PC-3 (cell line): ENCODE measurements around the gene IER3. TPM values are rescaled to one million over a fixed set of nuclear protein-coding genes. Genes with fewer than 3 reads are reported as not detected.
"Not testable (repeated sequence)": the region's sequence is repeated elsewhere in the genome, so short reads cannot be mapped to it uniquely, and the experiment has no call there.

Experiments used
- ATAC-seq: fragments of 200-7000 bp; cut with Tn5 transposase; 2 replicates; pipeline ENCODE4 v1.9.1; 2020; ENCODE audit warnings: mild to moderate bottlenecking, moderate library complexity
- BruUV-seq: library from RNA; stranded (reverse); fragments of 400-500 nt; replicated peaks from 2 replicates; lab custom pipeline; 2021; lab: Mats Ljungman, UMichigan
- CTCF ChIA-PET: fragments of 300-600 bp; sonication (Branson Sonifier 250); formaldehyde crosslinking; loops from one replicate; lab custom pipeline; 2022; ENCODE audit warnings: antibody characterized with exemption; lab: Charles Lee
- POLR2A ChIA-PET: fragments of 300-600 bp; sonication (Branson Sonifier 250); formaldehyde crosslinking; loops from one replicate; lab custom pipeline; 2022; ENCODE audit warnings: antibody characterized with exemption; ENCODE audit not compliant: unreplicated experiment; lab: Charles Lee
- DNase-seq: peaks from one replicate; pipeline ENCODE4 v3.0.0-alpha.2; 2015
- H2AFZ ChIP-seq: fragments of 300-600 bp; sonication (generic); 2 replicates; pipeline ENCODE4 v1.6.0; 2016; ENCODE audit warnings: antibody characterized with exemption, low read length
- H3F3A ChIP-seq: fragments of 300-600 bp; sonication (generic); one replicate; pipeline ENCODE4 v1.6.0; 2017; ENCODE audit warnings: antibody characterized with exemption, low read length, control low read depth, mild to moderate bottlenecking; ENCODE audit not compliant: unreplicated experiment
- H3K27ac ChIP-seq: fragments of 300-600 bp; sonication (generic); 2 replicates; pipeline ENCODE4 v1.5.1; 2016; ENCODE audit warnings: mild to moderate bottlenecking, low read length
- H3K27me3 ChIP-seq: fragments of 300-600 bp; sonication (generic); 2 replicates; pipeline ENCODE4 v1.6.1; 2016; ENCODE audit warnings: low read length, mixed read lengths
- H3K36me3 ChIP-seq: fragments of 300-600 bp; sonication (generic); 2 replicates; pipeline ENCODE4 v1.6.1; 2016; ENCODE audit warnings: low read depth, mixed run types, low read length, mixed read lengths
- H3K4me1 ChIP-seq: fragments of 300-600 bp; sonication (generic); 2 replicates; pipeline ENCODE4 v1.5.1; 2016; ENCODE audit warnings: low read length; ENCODE audit not compliant: insufficient read depth
- H3K4me2 ChIP-seq: fragments of 300-600 bp; sonication (generic); 2 replicates; pipeline ENCODE4 v1.6.0; 2016; ENCODE audit warnings: low read length
- H3K4me3 ChIP-seq: fragments of 300-600 bp; sonication (generic); 2 replicates; pipeline ENCODE4 v1.5.1; 2016; ENCODE audit warnings: mild to moderate bottlenecking, low read length, mixed read lengths
- H3K79me2 ChIP-seq: fragments of 300-600 bp; sonication (generic); 2 replicates; pipeline ENCODE4 v1.6.1; 2017; ENCODE audit warnings: low read length, mixed read lengths
- H3K9ac ChIP-seq: fragments of 300-600 bp; sonication (generic); 2 replicates; pipeline ENCODE4 v1.6.0; 2016; ENCODE audit warnings: mild to moderate bottlenecking, low read length
- H3K9me2 ChIP-seq: fragments of 300-600 bp; sonication (generic); replicated peaks from 2 replicates; pipeline ENCODE4 v1.6.1; 2016; ENCODE audit warnings: mixed run types, low read length, mixed read lengths
- H3K9me3 ChIP-seq: fragments of 300-600 bp; sonication (generic); 2 replicates; pipeline ENCODE4 v1.6.1; 2016; ENCODE audit warnings: low read length, mixed read lengths
- H4K20me1 ChIP-seq: fragments of 300-600 bp; sonication (generic); 2 replicates; pipeline ENCODE4 v1.6.1; 2016; ENCODE audit warnings: low read length, mixed read lengths
- EZH2 ChIP-seq: fragments of 300-600 bp; sonication (generic); IDR thresholded peaks from one replicate; pipeline ENCODE4 v1.6.1; 2017; ENCODE audit warnings: antibody characterized with exemption, mild to moderate bottlenecking, low read length; ENCODE audit not compliant: unreplicated experiment
- EZH2phosphoT487 ChIP-seq: fragments of 300-600 bp; sonication (generic); IDR thresholded peaks from 2 replicates; pipeline ENCODE4 v1.6.1; 2018; ENCODE audit warnings: mild to moderate bottlenecking, antibody characterized with exemption, low read length, borderline replicate concordance
- intact Hi-C: fragments of 100-400 bp; cut with micrococcal nuclease; formaldehyde crosslinking; loops from 2 replicates; pipeline ENCODE4 v1.9.0; 2023
- total RNA-seq: library from RNA; depleted of rRNA; stranded (reverse); fragments of >200 nt; gene quantifications from 2 replicates; pipeline ENCODE4 v1.2.3, GENCODE V29; 2014
- TF ChIP-seq, protein P1 (sequence below): fragments of 300-600 bp; sonication (generic); conservative IDR thresholded peaks from 2 replicates; pipeline ENCODE4 v1.5.1; 2017; ENCODE audit warnings: antibody characterized with exemption, low read depth, mild to moderate bottlenecking, low read length

Gene IER3
- total RNA-seq, 1 experiment from 2014 or later = 1,173 TPM

DNA sequence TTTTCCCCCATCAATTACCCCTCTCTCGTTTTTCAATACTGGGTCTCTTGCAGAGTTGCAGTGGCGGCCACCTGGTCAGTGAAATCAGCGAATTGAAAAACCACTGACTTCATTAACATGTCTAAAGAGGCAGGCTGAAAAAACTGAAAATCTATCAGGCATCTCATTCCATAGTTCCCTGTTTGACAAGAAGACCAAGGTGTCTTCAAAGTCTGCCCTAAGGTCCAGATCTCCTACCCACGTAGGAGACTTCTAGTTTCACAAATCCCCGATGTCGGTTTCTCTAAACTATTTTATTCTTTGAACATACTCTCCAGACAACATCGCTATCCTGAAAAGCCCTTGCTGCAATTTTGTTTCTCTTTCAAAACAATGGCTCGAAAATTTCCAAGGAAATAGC, 25.0 kb downstream of the IER3 start:
- no peaks in the 10 kb centered on the region for H3K9me2 ChIP-seq
- intact Hi-C loops = no loop called here
- BruUV-seq = no TSS peak
- ChIA-PET CTCF (no interaction called here), POLR2A (no interaction called here)
- peaks cover 37% of the 10 kb centered on the region for H3K4me1 ChIP-seq
- H3K79me2 ChIP-seq = peaks cover 84% of the 10 kb centered on the region
- H4K20me1 ChIP-seq = peaks cover 23% of the 10 kb centered on the region
- peak overlapping the region; percentile 63 for H3K27ac ChIP-seq
- peak overlapping the region; percentile 99 for H3K9ac ChIP-seq
- H2AFZ ChIP-seq = peak overlapping the region; percentile 45
- peak overlapping the region; percentile 94 for H3K4me3 ChIP-seq
- H3K27me3 ChIP-seq = no peaks in the 10 kb centered on the region
- TF ChIP-seq EZH2 (no peak), EZH2phosphoT487 (no peak)
- TF ChIP-seq, protein P1, sequence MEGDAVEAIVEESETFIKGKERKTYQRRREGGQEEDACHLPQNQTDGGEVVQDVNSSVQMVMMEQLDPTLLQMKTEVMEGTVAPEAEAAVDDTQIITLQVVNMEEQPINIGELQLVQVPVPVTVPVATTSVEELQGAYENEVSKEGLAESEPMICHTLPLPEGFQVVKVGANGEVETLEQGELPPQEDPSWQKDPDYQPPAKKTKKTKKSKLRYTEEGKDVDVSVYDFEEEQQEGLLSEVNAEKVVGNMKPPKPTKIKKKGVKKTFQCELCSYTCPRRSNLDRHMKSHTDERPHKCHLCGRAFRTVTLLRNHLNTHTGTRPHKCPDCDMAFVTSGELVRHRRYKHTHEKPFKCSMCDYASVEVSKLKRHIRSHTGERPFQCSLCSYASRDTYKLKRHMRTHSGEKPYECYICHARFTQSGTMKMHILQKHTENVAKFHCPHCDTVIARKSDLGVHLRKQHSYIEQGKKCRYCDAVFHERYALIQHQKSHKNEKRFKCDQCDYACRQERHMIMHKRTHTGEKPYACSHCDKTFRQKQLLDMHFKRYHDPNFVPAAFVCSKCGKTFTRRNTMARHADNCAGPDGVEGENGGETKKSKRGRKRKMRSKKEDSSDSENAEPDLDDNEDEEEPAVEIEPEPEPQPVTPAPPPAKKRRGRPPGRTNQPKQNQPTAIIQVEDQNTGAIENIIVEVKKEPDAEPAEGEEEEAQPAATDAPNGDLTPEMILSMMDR = no peak
- DNase-seq (no peak), ATAC-seq (no peak)
- H3F3A ChIP-seq = peaks cover 10% of the 10 kb centered on the region
- H3K36me3 ChIP-seq = peaks cover 29% of the 10 kb centered on the region
- no peaks in the 10 kb centered on the region for H3K9me3 ChIP-seq
- peak overlapping the region; percentile 93 for H3K4me2 ChIP-seq

DNA sequence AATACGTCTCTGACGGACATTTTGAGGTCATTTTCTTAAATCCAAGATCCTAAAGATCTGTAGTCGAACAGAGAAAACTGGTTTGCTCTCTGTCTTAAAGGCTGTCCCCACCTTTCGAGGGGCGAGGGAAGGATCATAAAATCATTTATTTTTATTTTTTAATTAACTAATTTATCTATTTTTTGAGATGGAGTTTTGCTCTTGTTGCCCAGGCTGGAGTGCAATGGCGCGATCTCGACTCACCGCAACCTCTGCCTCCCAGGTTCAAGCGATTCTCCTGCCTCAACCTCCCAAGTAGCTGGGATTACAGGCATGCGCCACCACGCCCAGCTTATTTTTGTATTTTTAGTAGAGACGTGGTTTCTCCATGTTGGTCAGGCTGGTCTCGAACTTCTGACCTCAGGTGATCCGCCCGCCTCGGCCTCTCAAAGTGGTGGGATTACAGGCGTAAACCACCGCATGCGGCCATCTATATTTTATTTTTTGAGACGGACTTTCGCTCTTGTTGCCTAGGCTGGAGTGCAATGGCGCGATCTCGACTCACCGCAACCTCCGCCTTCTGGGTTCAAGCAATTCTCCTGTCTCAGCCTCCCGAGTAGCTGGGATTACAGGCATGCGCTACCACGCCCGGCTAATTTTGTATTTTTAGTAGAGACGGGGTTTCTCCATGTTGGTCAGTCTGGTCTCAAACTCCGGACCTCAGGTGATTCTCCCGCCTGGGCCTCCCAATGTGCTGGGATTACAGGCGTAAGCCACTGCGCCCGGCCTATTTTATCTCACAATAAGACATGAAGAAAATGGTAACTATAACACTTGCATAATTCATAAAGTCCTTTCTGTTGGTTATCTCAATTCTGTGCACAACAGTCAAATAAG, 26.3 kb downstream of the IER3 start:
- CTCF ChIA-PET = interaction anchor here (1.1 kb wide), 1 partner anchor 31 kb away, joined by 4 read pairs; no protein-coding TSS in a partner anchor
- peaks cover 71% of the 10 kb centered on the region for H3K79me2 ChIP-seq

DNA sequence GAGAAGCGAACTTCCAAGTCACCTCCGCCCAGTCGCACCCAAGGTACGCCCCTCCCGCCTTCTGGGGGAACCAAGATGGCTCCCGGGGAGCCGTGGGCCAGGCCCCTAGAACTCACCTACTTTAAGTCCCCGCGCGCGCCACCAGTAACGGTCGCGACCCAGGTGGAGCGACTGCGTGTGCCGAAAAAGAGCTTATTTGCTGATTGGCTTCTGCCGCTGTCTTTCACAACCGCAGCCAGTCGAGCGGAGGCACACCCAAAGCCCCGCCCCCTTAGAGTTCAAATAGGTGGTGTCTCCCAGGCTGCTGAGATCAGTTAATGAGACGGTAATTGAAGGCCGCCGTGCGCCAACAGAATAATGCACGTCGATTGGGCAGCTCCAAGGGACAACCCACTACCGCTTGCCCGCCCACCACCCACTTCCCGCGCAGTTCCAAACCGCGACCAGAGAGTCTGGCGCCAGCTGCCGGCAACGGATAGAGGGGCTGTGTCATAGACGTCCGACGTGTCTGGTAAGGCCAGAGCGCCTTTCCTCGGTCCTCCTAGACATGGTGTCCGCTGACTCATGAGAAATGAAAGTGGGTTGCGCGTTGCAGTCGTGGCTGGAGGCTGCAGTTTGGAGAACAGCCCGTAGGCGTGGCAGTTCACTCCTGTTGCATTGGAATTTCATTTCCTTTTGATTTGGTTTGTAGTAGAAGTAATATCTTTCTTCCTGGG, 27.1 kb downstream of the IER3 start, which contains the start of gene MDC1:
Gene MDC1, minus strand, starts transcription at position 153 of the 716 bp plus-strand sequence. CDS start 2,106 bp downstream, outside the sequence.
- H3K27ac ChIP-seq = peak within 1 kb of the TSS; percentile 89

More for the DNA sequence above, 26.3 kb downstream of the IER3 start:
- not testable (repeated sequence) for H3K27me3 ChIP-seq, H3K9me2 ChIP-seq, H3F3A ChIP-seq, DNase-seq, H3K9me3 ChIP-seq, ATAC-seq
- H4K20me1 ChIP-seq = peaks cover 10% of the 10 kb centered on the region
- H3K9ac ChIP-seq = peak overlapping the region; percentile 85
- H3K4me1 ChIP-seq = peaks cover 35% of the 10 kb centered on the region
- TSS peak; percentile 8 for BruUV-seq
- POLR2A ChIA-PET = interaction anchor here (0.6 to 0.7 kb wide), 3 partner anchors 10 to 509 kb away, joined by 3 to 4 read pairs (median 3); no protein-coding TSS in a partner anchor
- 0 out of 2 replicates have a peak overlapping the region, but pooled peaks have one; percentile 47 for H2AFZ ChIP-seq
- H3K27ac ChIP-seq = peak overlapping the region; percentile 89
- intact Hi-C loops = loop anchor here (1.0 kb wide), 1 partner anchor 31 kb away; no protein-coding TSS in a partner anchor
- peak overlapping the region; percentile 65 for H3K4me3 ChIP-seq
- H3K36me3 ChIP-seq = peaks cover 25% of the 10 kb centered on the region
- H3K4me2 ChIP-seq = peak overlapping the region; percentile 93

More for the DNA sequence above, 27.1 kb downstream of the IER3 start, which contains the start of gene MDC1:
- H3K9me3 ChIP-seq = no peaks in the 10 kb centered on the region
- peaks cover 25% of the 10 kb centered on the region for H3K36me3 ChIP-seq
- H3F3A ChIP-seq = peaks cover 5% of the 10 kb centered on the region
- no peak for TF ChIP-seq EZH2
- no peaks in the 10 kb centered on the region for H3K9me2 ChIP-seq
- peak; percentile 99 for DNase-seq
- H3K4me2 ChIP-seq = peak within 1 kb of the TSS; percentile 93
- no TSS peak for BruUV-seq
- peaks cover 63% of the 10 kb centered on the region for H3K79me2 ChIP-seq
- intact Hi-C loops = loop anchor here (1.0 kb wide), 1 partner anchor 30 kb away; no protein-coding TSS in a partner anchor
- ChIA-PET POLR2A (interaction anchor here (0.5 to 1.0 kb wide), 8 partner anchors 9 to 504 kb away, joined by 3 to 7 read pairs (median 4); partner anchors contain the start of genes MRPS18B, NRM and TRIM26), CTCF (interaction anchor here (0.7 to 1.1 kb wide), 2 partner anchors 26 to 30 kb away, joined by 3 to 4 read pairs; partner anchors contain the start of gene NRM)
- peak within 1 kb of the TSS; percentile 90 for H2AFZ ChIP-seq
- peaks cover 6% of the 10 kb centered on the region for H4K20me1 ChIP-seq
- peak; percentile 76 for ATAC-seq
- H3K9ac ChIP-seq = peak within 1 kb of the TSS; percentile 92
- no peaks in the 10 kb centered on the region for H3K27me3 ChIP-seq
- H3K4me1 ChIP-seq = peaks cover 30% of the 10 kb centered on the region
- H3K4me3 ChIP-seq = peak within 1 kb of the TSS; percentile 71
